CD4-positive, alpha-beta memory T cell (primary cell): ENCODE data around the gene SELENOS. TPM values are rescaled to one million over a fixed set of nuclear protein-coding genes. Genes with fewer than 3 reads are reported as not detected.

Source experiments
- CTCF ChIA-PET: fragments of 350-600 bp; sonication (Branson Sonifier 250); formaldehyde crosslinking; loops from one replicate; lab custom pipeline; 2021; ENCODE audit warnings: inconsistent platforms; ENCODE audit not compliant: partially characterized antibody; lab: Charles Lee
- POLR2A ChIA-PET: fragments of 350-600 bp; sonication (Branson Sonifier 250); formaldehyde crosslinking; loops from one replicate; lab custom pipeline; 2021; ENCODE audit not compliant: partially characterized antibody; lab: Charles Lee
- DNase-seq, 5 donors: peaks; one replicate each; pipeline versions ENCODE4 v3.0.0 to v3.0.0-alpha.2; 2020 to 2022; ENCODE audit warnings: mixed read lengths in 1 of 5
- H3K27ac ChIP-seq: one replicate; pipeline ENCODE4 v1.7.0; 2013; ENCODE audit warnings: low read depth, low read length
- H3K27me3 ChIP-seq: 2 replicates; pipeline ENCODE4 v1.7.0; 2013; ENCODE audit warnings: mild to moderate bottlenecking, low read length, moderate library complexity; ENCODE audit not compliant: insufficient read depth
- H3K36me3 ChIP-seq: 2 replicates; pipeline ENCODE4 v1.7.0; 2013; ENCODE audit warnings: mild to moderate bottlenecking, low read length, moderate library complexity; ENCODE audit not compliant: insufficient read depth
- H3K4me1 ChIP-seq: 2 replicates; pipeline ENCODE4 v1.7.0; 2013; ENCODE audit warnings: mild to moderate bottlenecking, low read length, moderate library complexity; ENCODE audit not compliant: insufficient read depth
- H3K4me3 ChIP-seq, 2 donors: one replicate each; pipeline ENCODE4 v1.7.0; 2013; ENCODE audit warnings: low read length in 2 of 2, mild to moderate bottlenecking in 1 of 2
- H3K9me3 ChIP-seq, 2 donors: one replicate each; pipeline ENCODE4 v1.7.0; 2013; ENCODE audit warnings: low read length in 2 of 2, control low read depth in 1 of 2; ENCODE audit not compliant: control insufficient read depth in 1 of 2
- H3K27ac Mint-ChIP-seq, 7 donors: one replicate each; pipeline ENCODE4 v1.8.0; 2020 to 2021; ENCODE audit warnings: mixed read lengths in 7 of 7, mild to moderate bottlenecking in 6 of 7, inconsistent platforms in 3 of 7, moderate library complexity in 3 of 7
- H3K27me3 Mint-ChIP-seq, 2 donors: one replicate each; pipeline ENCODE4 v1.8.0; 2020 to 2021; ENCODE audit warnings: mixed read lengths in 2 of 2
- H3K36me3 Mint-ChIP-seq, 2 donors: one replicate each; pipeline ENCODE4 v1.8.0; 2020 to 2021; ENCODE audit warnings: mixed read lengths in 2 of 2, inconsistent platforms in 1 of 2, mild to moderate bottlenecking in 1 of 2
- H3K4me1 Mint-ChIP-seq, 4 donors: one replicate each; pipeline ENCODE4 v1.8.0; 2020 to 2021; ENCODE audit warnings: mixed read lengths in 4 of 4, mild to moderate bottlenecking in 1 of 4
- H3K4me3 Mint-ChIP-seq, 8 donors: one replicate each; pipeline ENCODE4 v1.8.0; 2020 to 2021; ENCODE audit warnings: mixed read lengths in 8 of 8, mild to moderate bottlenecking in 7 of 8, moderate library complexity in 6 of 8, inconsistent platforms in 3 of 8
- H3K9me3 Mint-ChIP-seq, 8 donors: one replicate each; pipeline ENCODE4 v1.8.0; 2020 to 2021; ENCODE audit warnings: mixed read lengths in 8 of 8, mild to moderate bottlenecking in 5 of 8, inconsistent platforms in 3 of 8, moderate library complexity in 1 of 8
- intact Hi-C: fragments of 100-400 bp; cut with micrococcal nuclease; formaldehyde crosslinking; loops from one replicate; pipeline ENCODE4 v1.15.1; 2023
- polyA plus RNA-seq, 2 donors: library from polyadenylated mRNA; unstranded; fragments of 300-500 nt; fragmentation: Illumina TruSeq; gene quantifications; one replicate each; pipeline ENCODE4 v1.2.3, GENCODE V29; 2021
- total RNA-seq, 2 experiments: library from RNA; stranded (reverse); gene quantifications; one replicate each; pipeline ENCODE4 v1.2.3, GENCODE V29; 2021

The SELENOS gene
- total and polyA plus RNA-seq, 4 experiments from 2014 or later = 49.1 to 112 (median 61.8) TPM

DNA sequence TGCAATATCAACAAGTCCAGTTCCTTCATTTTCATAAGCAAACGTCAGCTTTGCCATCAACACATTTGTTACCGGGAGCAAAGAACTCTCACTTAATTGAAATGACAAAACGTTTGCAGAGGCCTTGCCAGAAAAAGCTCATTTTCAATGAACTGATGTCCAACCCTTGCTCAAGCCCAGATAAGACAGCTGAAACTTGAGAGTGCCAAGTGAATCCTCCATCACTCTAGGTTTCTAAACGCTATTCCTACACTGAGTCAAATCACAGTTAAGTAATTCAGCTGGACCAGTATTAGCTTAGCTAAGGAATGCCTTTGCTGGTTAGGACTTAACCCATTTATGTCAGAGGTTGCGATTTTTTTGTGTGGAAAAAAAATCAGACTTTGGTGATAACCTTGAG is 36.9 kb downstream of the SELENOS start:
- H3K9me3 ChIP-seq = no peaks in the 10 kb centered on the region
- intact Hi-C loops = loop anchor here (5.0 kb wide), 1 partner anchor 33 kb away; no protein-coding TSS in a partner anchor
- ChIA-PET CTCF (interaction anchor here (0.9 to 4.8 kb wide), 9 partner anchors 8 to 232 kb away, joined by 3 to 19 read pairs (median 5); partner anchors contain the start of gene CHSY1), POLR2A (interaction anchor here (1.8 to 6.4 kb wide), 2 partner anchors 12 to 54 kb away, joined by 6 to 64 read pairs; partner anchors contain the start of genes CHSY1 and SNRPA1)
- Mint-ChIP-seq H3K27ac (peak overlapping the region in 3 of 7 donors; percentile 10 to 92 (median 78)), H3K4me1 (peaks cover 50 to 79% (median 65%) of the 10 kb centered on the region in 4 donors), H3K36me3 (peaks cover 5 to 6% of the 10 kb centered on the region in 2 donors), H3K27me3 (no peaks in the 10 kb centered on the region), H3K9me3 (no peaks in the 10 kb centered on the region), H3K4me3 (peak overlapping the region in 1 of 8 donors; percentile 80)
- no peak overlapping the region for H3K27ac ChIP-seq
- H3K36me3 ChIP-seq = no peaks in the 10 kb centered on the region
- H3K27me3 ChIP-seq = no peaks in the 10 kb centered on the region
- peaks cover 67% of the 10 kb centered on the region for H3K4me1 ChIP-seq
- no peak for DNase-seq
- no peak overlapping the region for H3K4me3 ChIP-seq

DNA sequence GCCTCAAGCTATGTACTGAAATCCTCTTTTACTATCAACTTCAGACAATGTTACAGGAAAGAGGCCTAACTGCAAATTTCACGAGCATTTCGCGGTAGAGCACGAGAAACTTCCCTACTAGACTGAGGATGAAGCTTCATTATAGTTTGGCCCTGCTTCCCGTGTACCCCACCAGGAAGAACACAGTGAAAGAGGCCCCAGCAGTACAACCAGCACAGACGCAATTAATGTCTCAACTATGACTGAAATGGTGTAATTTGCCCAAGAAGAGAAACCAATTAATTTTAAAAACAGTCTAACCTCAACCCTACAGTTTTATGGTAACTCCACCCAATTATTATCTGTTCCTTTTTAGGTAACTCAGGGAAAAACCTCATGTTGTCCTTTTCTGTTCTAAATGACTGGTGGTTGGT is 37.6 kb downstream of the SELENOS start:
- Mint-ChIP-seq H3K27ac (peak overlapping the region; percentile 49 to 92 (median 87)), H3K36me3 (peaks cover 11% of the 10 kb centered on the region in 2 donors), H3K4me1 (peaks cover 44 to 73% (median 61%) of the 10 kb centered on the region in 4 donors), H3K9me3 (no peaks in the 10 kb centered on the region), H3K27me3 (no peaks in the 10 kb centered on the region), H3K4me3 (peak overlapping the region; percentile 48 to 80 (median 64))
- H3K9me3 ChIP-seq = no peaks in the 10 kb centered on the region
- POLR2A ChIA-PET = interaction anchor here (0.6 to 6.4 kb wide), 3 partner anchors 13 to 55 kb away, joined by 3 to 64 read pairs (median 6); partner anchors contain the start of genes CHSY1 and SNRPA1
- H3K27ac ChIP-seq = peak overlapping the region; percentile 21
- CTCF ChIA-PET = interaction anchor here (0.9 to 4.8 kb wide), 8 partner anchors 9 to 232 kb away, joined by 3 to 19 read pairs (median 6); partner anchors contain the start of gene CHSY1
- intact Hi-C loops = loop anchor here (5.0 kb wide), 1 partner anchor 32 kb away; no protein-coding TSS in a partner anchor
- H3K36me3 ChIP-seq = peaks cover 3% of the 10 kb centered on the region
- no peak for DNase-seq
- H3K4me3 ChIP-seq = no peak overlapping the region
- H3K27me3 ChIP-seq = no peaks in the 10 kb centered on the region
- H3K4me1 ChIP-seq = peaks cover 60% of the 10 kb centered on the region

DNA sequence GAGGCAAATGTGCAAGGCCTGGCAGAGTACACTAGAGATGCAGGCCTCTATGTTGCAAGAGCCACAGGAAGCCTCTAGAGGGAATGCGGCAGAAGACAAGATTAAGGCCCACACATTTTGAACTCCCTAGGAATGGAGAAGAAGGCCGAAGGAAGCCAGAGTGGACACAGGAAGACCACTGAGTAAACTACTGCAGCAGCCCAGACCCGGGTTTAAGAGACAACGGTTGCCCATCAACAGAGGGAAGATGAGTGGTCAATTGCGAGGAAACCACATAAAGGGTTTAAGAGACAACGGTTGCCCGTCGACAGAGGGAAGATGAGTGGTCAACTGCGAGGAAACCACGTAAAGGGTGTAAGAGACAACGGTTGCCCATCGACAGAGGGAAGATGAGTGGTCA is 40.0 kb downstream of the SELENOS start:
- POLR2A ChIA-PET = no interaction called here

DNA sequence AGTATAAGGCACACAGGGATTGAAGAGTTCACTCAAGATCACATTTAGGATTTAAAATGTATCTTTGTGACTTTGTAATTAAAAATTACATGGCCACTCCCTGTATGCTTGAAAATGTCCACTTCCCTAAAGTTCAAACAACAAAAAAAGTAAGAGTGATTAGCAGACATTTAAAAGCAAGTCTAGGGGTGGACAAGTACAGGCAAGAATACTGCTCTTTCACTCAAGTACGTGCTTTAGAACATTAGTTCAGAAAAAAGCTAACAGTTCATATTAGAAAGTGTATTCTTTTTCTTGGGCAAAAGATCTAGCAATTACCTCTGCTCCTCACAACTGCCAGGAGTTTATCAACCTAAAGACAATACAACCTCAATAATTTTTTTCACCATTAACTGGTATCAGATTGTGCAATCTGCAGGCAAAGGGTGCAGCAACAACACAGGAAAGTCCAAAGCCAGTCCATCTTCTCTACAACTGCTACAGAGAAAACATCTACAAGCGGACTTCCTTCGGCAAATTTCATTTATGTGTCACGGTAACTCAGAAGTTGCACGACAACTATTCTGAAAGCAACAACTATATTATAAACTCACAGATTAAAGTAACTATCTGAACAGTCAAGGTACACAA is 43.5 kb downstream of the SELENOS start:
- Histone ChIP-seq H3K9me3 (no peaks in the 10 kb centered on the region), H3K27me3 (no peaks in the 10 kb centered on the region), H3K4me1 (peaks cover 1% of the 10 kb centered on the region), H3K27ac (no peak overlapping the region), H3K4me3 (no peak overlapping the region), H3K36me3 (peaks cover 3% of the 10 kb centered on the region)
- intact Hi-C loops = no loop called here
- H3K36me3 Mint-ChIP-seq = peaks cover 51 to 55% of the 10 kb centered on the region in 2 donors
- DNase-seq = no peak
- peaks cover 18 to 42% (median 28%) of the 10 kb centered on the region in 4 donors for H3K4me1 Mint-ChIP-seq
- no peak overlapping the region for H3K27ac Mint-ChIP-seq
- ChIA-PET CTCF (no interaction called here), POLR2A (no interaction called here)
- no peaks in the 10 kb centered on the region for H3K27me3 Mint-ChIP-seq
- H3K9me3 Mint-ChIP-seq = peaks cover 0 to 8% (median 4%) of the 10 kb centered on the region in 8 donors
- no peak overlapping the region for H3K4me3 Mint-ChIP-seq

More for the DNA sequence above, 40.0 kb downstream of the SELENOS start:
- no peak overlapping the region for H3K27ac ChIP-seq
- peaks cover 35% of the 10 kb centered on the region for H3K4me1 ChIP-seq
- no peaks in the 10 kb centered on the region for H3K27me3 ChIP-seq
- H3K4me3 ChIP-seq = no peak overlapping the region
- H3K4me1 Mint-ChIP-seq = peaks cover 27 to 65% (median 49%) of the 10 kb centered on the region in 4 donors
- CTCF ChIA-PET = no interaction called here
- H3K9me3 Mint-ChIP-seq = no peaks in the 10 kb centered on the region
- H3K9me3 ChIP-seq = no peaks in the 10 kb centered on the region
- peaks cover 31 to 33% of the 10 kb centered on the region in 2 donors for H3K36me3 Mint-ChIP-seq
- peak overlapping the region in 1 of 8 donors; percentile 5 for H3K4me3 Mint-ChIP-seq
- no peaks in the 10 kb centered on the region for H3K27me3 Mint-ChIP-seq
- intact Hi-C loops = no loop called here
- DNase-seq = no peak
- peak overlapping the region in 1 of 7 donors; percentile 65 for H3K27ac Mint-ChIP-seq
- peaks cover 3% of the 10 kb centered on the region for H3K36me3 ChIP-seq

DNA sequence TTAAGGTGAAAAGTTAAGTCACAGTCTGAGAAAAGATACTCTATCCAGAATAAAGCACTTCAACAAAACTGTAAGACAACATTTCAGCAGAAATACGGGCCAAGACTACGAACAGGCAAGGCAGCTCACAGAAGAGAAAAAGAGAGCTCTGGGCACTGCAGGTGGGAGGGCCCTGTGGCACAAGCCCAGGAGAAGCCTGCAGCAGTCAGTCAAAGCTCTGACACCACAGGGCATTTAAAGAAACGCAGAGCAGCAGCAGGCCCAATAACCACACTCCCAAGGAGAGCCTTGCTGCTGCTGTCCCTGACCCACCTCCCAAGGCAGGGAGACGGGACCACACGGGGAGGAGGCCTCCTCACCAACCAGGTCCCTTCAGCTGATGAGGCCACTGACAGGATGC is 44.6 kb downstream of the SELENOS start:
- Histone ChIP-seq H3K4me1 (no peaks in the 10 kb centered on the region), H3K4me3 (no peak overlapping the region), H3K27me3 (no peaks in the 10 kb centered on the region), H3K9me3 (no peaks in the 10 kb centered on the region), H3K36me3 (peaks cover 3% of the 10 kb centered on the region), H3K27ac (no peak overlapping the region)
- Mint-ChIP-seq H3K9me3 (peaks cover 0 to 18% (median 13%) of the 10 kb centered on the region in 8 donors), H3K4me3 (no peak overlapping the region), H3K36me3 (peaks cover 58 to 66% of the 10 kb centered on the region in 2 donors), H3K4me1 (peaks cover 15 to 35% (median 25%) of the 10 kb centered on the region in 4 donors), H3K27ac (no peak overlapping the region), H3K27me3 (no peaks in the 10 kb centered on the region)
- intact Hi-C loops = no loop called here
- ChIA-PET CTCF (no interaction called here), POLR2A (no interaction called here)
- no peak for DNase-seq

DNA sequence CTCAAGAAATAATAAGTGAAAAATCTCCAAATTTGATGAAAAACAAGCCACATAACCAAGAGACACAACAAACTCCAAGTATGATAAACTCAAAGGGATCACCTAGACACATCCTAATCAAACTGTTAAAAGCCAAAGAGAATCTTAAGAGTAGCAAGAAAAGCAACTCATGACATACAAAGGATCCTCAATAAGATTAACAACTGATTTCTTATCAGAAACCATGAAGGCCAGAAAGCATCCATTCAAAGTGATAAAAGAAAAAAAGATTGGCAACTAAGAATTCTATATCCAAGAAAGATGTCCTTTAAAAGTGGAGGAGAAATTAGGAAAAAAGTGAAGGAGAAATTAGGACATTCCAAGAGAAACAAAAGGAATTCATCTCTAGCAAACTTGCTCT is 49.0 kb downstream of the SELENOS start:
- Mint-ChIP-seq H3K27me3 (no peaks in the 10 kb centered on the region), H3K27ac (no peak overlapping the region), H3K4me1 (peaks cover 30 to 56% (median 37%) of the 10 kb centered on the region in 4 donors), H3K4me3 (no peak overlapping the region), H3K9me3 (peaks cover 0 to 21% (median 16%) of the 10 kb centered on the region in 8 donors), H3K36me3 (peaks cover 52 to 73% of the 10 kb centered on the region in 2 donors)
- no peak overlapping the region for H3K27ac ChIP-seq
- no peaks in the 10 kb centered on the region for H3K9me3 ChIP-seq
- no peak overlapping the region for H3K4me3 ChIP-seq
- intact Hi-C loops = no loop called here
- no peak for DNase-seq
- H3K4me1 ChIP-seq = no peaks in the 10 kb centered on the region
- H3K27me3 ChIP-seq = no peaks in the 10 kb centered on the region
- ChIA-PET CTCF (no interaction called here), POLR2A (no interaction called here)
- H3K36me3 ChIP-seq = no peaks in the 10 kb centered on the region

DNA sequence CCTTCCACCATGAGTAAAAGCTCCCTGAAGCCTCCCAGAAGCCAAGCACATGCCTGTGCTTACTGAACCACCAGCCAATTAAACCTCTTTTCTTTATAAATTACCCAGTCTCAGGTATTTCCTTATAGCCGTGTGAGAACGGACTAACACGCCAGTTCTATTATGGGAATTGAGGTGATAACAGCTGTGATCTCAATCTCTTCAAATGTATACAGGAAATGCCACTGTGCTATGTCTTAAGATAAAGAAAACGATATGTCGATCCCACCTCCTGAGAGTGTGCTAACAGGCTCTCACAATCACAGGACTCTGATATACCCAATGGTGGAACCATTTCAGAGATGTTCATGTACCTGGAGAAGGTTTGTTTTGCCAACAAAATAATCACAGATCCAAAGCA is 51.6 kb downstream of the SELENOS start:
- peak overlapping the region in 1 of 8 donors; percentile 38 for H3K4me3 Mint-ChIP-seq

More for the DNA sequence above, 51.6 kb downstream of the SELENOS start:
- DNase-seq = no peak
- Mint-ChIP-seq H3K4me1 (peaks cover 31 to 54% (median 42%) of the 10 kb centered on the region in 4 donors), H3K9me3 (peaks cover 0 to 21% (median 16%) of the 10 kb centered on the region in 8 donors), H3K27ac (peak overlapping the region in 2 of 7 donors; percentile 3 to 21), H3K27me3 (no peaks in the 10 kb centered on the region), H3K36me3 (peaks cover 37 to 50% of the 10 kb centered on the region in 2 donors)
- H3K4me1 ChIP-seq = no peaks in the 10 kb centered on the region
- intact Hi-C loops = no loop called here
- H3K36me3 ChIP-seq = no peaks in the 10 kb centered on the region
- no peaks in the 10 kb centered on the region for H3K27me3 ChIP-seq
- no peak overlapping the region for H3K4me3 ChIP-seq
- ChIA-PET POLR2A (no interaction called here), CTCF (interaction anchor here (1.1 kb wide), 1 partner anchor 20 kb away, joined by 3 read pairs; no protein-coding TSS in a partner anchor)
- H3K9me3 ChIP-seq = no peaks in the 10 kb centered on the region
- no peak overlapping the region for H3K27ac ChIP-seq
